HG03103 (cell line): ENCODE data around the gene CRADD.

ENCODE experiments used
- ATAC-seq: cut with Tn5 transposase; IDR thresholded peaks from one replicate; pipeline ENCODE4 v1.9.1; 2021; ENCODE audit warnings: low read depth; ENCODE audit not compliant: unreplicated experiment

CRADD gene

DNA sequence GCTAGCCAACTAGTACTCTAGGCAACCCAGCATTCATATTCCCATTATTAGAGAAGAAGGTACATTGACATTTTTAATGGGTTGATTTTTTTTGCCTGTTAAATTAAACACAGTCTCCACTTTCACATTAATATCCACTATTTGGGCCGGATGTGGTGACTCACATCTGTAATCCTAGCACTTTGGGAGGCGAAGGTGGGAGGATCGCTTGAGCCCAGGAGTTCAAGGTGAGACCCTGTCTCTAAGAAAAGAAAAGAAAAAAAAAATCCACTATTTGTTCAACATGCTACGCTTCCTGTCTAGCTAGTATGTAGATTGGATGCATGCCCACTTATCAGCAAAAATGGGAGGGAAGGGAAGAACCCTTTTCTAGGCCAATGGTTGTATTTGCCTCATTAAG, 7.1 kb upstream of the CRADD start:
- ATAC-seq: no peak

DNA sequence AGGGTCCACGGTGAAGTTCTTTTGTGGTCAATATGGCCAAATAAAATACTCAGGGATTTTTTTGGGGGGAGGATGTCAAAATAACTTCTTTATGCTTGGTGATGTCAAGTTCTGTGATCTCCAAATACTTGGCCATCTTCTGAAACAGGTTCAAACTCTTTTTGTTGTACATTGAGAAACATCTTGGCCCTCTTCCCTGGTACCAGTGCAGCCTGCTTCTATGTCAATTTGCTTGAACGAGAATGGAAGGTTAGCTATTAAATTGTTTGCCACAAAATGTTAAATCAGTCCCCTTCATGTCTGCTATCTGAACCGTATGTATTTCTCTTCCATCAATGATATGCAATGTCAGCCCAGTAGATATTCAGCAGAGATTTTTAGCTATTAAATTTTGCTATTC, 6.1 kb upstream of the CRADD start:
- ATAC-seq: no peak

- no peak for ATAC-seq
Observed at GRCh38 chr12:93673084-93673483, 4.1 kb upstream of the CRADD start.

DNA sequence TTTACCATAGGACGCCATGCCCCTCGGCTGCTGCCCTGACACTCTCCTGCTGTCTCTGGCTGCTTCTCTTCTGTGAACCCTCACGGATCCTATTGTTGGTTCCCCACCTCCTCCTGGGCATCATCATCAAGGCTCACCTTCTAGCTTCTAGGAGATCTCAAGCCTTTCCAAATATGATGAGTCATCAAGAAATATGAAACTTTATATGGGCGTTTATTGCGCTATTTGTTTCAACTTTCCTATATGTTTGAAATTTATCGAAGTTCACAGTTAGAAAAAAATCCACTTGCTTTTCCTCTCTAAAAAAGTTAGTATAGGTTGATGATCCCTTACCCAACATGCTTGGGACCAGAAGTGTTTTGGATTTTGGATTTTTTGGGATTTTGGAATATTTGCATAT, 2.8 kb upstream of the CRADD start:
- no peak for ATAC-seq

GRCh38 chr12:93676408-93677194, 574 bp upstream of the CRADD start:
- no peak for ATAC-seq

GRCh38 chr12:93678779-93679178, 1.6 kb downstream of the CRADD start:
- ATAC-seq: no peak

DNA sequence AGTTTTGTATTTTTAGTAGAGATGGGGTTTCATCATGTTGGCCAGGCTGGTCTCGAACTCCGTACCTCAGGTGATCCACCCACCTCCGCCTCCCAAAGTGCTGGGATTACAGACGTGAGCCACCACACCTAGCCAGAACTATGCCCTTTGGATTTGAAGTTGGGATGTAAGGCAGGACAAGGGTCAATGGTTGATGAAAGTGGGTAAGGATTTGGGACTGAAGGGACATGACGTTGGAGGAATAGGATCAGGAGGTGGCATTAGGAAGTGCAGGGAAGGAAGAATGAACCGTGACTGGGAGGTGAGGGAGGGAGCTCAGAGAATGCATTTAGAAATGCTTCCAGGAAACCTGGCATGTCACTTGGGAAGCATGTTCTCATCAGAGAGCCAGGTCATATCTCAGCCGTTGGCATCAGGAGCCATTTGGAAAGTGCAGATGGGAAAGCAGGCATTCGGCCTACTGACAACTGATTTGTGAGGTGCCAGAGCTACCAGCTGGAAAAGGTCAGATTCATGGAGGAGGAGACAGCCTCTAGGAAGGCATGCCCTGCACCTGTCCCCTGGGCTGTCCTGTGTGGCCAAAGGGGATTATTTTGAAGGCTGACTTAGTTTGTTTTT, 2.2 kb downstream of the CRADD start:
- no peak for ATAC-seq

GRCh38 chr12:93680006-93680405, 2.8 kb downstream of the CRADD start:
- no peak for ATAC-seq

- ATAC-seq: no peak
Observed at GRCh38 chr12:93682846-93683261, 5.7 kb downstream of the CRADD start.

GRCh38 chr12:93683410-93683809, 6.2 kb downstream of the CRADD start:
- no peak for ATAC-seq

DNA sequence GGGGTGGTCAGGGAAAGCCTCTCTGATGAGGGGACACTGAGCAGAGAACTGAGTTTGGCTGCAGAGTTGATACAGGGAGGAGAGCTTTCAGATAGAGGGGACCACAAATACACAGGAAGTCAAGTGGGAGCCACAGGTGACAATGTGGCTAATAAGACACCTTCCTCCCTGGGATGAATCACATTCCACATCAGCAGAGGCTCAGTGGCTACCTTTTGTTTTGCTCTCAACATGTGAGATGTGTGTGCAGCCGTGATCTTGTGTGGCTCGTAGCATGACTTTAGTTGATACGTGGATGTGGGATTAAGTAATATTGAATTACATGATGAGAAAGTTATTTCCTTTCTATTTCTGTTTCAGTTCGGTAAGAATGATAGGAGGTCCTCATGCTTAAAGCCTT, 7.5 kb downstream of the CRADD start:
- ATAC-seq: no peak

GRCh38 chr12:93686572-93687356, 9.6 kb downstream of the CRADD start:
- no peak for ATAC-seq

DNA sequence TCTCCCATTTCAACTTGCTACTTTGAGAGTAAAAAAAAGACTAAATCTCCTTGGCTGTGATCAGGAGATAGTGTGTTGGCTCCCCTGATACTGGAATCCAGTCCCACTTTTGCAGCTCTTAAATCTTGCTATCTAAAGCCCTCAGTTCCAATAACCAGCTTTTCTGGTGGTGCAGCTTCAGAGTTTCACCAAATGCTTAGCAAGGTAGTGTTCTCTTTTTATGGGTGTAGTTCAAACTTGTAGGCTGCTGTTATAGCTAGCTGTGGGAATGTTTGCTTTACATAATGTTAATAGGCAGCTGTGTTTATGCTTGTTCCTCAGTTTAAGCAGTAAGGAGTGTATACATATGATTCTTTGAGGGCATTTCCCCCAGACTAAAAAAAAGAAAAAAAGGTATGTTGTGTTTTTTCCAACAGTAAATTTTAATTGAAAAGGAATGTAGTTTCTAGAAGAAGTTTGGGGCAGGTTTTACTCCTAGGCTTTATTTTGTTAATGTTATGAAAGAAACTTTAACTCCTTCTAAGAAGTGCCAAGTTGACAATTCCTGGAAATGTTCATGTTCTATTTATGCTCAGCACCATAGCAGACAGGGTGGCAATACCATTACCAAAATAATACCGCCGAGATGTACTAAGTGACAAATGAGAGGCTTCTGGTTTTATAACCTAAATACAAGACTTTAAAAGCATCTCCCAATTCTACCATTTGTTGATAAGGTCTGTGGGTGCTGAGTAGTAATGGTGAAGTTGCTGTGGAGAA, 12.1 kb downstream of the CRADD start:
- no peak for ATAC-seq

DNA sequence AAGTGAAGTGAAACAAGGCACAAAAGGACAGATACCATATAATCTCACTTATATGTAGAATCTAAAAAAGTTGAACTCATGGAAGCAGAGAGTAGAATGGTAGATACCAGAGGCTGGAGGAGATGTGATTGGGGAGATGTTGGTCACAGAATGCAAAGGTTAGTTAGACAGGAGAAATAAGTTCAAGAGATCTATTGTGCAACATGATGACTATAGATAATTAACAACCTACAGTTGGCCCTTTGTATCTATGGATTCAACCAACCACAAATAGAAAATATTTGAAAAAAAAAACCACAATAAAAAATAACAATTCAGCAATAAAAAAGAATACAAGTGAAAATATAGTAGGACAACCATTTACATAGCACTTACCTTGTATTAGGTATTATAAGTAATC, 19.3 kb downstream of the CRADD start:
- no peak for ATAC-seq

- ATAC-seq: no peak
Observed at GRCh38 chr12:93698307-93699092, 21.3 kb downstream of the CRADD start.

- ATAC-seq: no peak
Observed at GRCh38 chr12:93699271-93700145, 22.3 kb downstream of the CRADD start.

DNA sequence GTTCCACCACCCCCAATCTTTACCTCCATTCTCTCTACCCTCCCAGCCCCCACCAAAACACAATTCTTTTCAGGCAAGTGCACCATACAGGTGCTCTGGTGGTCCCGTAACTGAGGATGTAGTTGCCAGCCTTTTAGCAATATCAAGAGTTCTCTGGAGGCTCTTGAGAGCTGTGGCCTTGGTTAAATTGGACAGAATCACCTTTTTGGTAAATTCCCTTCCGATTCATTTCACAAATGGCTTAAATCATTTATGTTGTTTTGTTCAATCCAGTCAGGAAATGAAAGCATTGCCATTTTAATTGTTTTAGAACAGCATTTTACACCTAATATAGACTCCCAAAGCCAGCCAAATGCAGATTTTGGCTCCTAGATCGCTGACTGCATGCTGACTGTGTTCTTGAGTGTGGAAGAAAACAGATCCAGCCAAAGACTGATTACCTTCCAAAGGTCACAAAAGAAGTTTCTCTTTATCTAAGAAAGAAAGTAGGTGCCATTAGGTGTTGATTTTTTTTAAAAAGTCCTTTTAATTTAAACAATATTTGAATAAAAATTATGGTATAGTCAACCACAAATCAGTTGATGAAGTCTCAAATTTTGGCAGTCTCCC, 25.6 kb downstream of the CRADD start:
- no peak for ATAC-seq

GRCh38 chr12:93704122-93704521, 26.9 kb downstream of the CRADD start:
- ATAC-seq: no peak

DNA sequence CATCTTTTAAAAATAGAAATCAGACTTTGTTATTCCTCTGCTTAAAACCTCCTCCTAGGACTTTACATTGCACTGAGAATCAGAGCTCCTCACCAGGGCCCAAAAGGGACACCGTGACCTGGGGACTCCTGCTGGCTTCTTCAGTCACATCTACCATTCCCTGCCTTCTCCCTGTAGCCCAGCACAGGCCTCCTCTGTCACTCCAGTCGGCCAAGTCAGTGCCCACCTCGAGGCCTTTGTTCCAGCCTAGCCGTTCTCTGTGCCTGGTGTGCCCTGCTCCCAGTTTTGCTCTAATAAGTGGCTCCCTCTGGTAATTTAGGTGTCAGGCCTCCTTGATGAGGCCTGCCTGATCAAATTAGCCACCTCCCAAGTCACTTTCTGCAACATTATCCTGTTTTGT, 27.4 kb downstream of the CRADD start:
- no peak for ATAC-seq
